K562 (cell line): ENCODE results near the gene CTCF. TPM values are rescaled to one million over a fixed set of nuclear protein-coding genes. Genes with fewer than 3 reads are reported as not detected.
A peak's percentile ranks its signal among the peaks of the same experiment; 100 is the strongest.

Source experiments
- ATF6 ChIP-seq: sonication (generic); formaldehyde crosslinking; IDR thresholded peaks from 2 replicates; pipeline ENCODE4 v1.4.0; 2020; ENCODE audit warnings: mild to moderate bottlenecking, missing genetic modification reagents
- CTCF ChIP-seq, 3 experiments: IDR thresholded peaks in 2 of 3; conservative IDR thresholded peaks in 1 of 3; 2 replicates each; pipeline ENCODE4 v1.5.1; 2011 to 2012; ENCODE audit warnings: low read length in 3 of 3, mild to moderate bottlenecking in 3 of 3, control low read depth in 2 of 3, improper control_type of control experiment in 1 of 3, inconsistent platforms in 1 of 3, low read depth in 1 of 3, mixed read lengths in 1 of 3, moderate library complexity in 1 of 3; ENCODE audit not compliant: insufficient read depth in 2 of 3
- HOMEZ ChIP-seq: fragments of 250-450 bp; sonication (Bioruptor Pico); IDR thresholded peaks from 2 replicates; pipeline ENCODE4 v1.4.0; 2020; ENCODE audit warnings: mild to moderate bottlenecking, moderate library complexity
- KDM4B ChIP-seq, 2 experiments: fragments of 450-650 bp in 1 of 2; sonication (generic) in 1 of 2; IDR thresholded peaks; 2 replicates each; pipeline ENCODE4 v1.6.1; 2016 to 2017; ENCODE audit warnings: borderline replicate concordance in 2 of 2, antibody characterized with exemption in 1 of 2, low read depth in 1 of 2, mild to moderate bottlenecking in 1 of 2
- RAD21 ChIP-seq, 2 experiments: fragments of 250-450 bp in 1 of 2; fragments of 450-650 bp in 1 of 2; sonication (Bioruptor Pico) in 1 of 2; formaldehyde crosslinking in 1 of 2; IDR thresholded peaks in 1 of 2; conservative IDR thresholded peaks in 1 of 2; 2 replicates each; pipeline versions ENCODE4 v1.4.0 to v1.8.0; 2020 to 2022; ENCODE audit warnings: mild to moderate bottlenecking in 2 of 2, moderate library complexity in 1 of 2
- SAFB ChIP-seq: fragments of 200-400 bp; formaldehyde crosslinking; IDR thresholded peaks from 2 replicates; pipeline ENCODE4 v1.6.1; 2017; ENCODE audit warnings: low read depth, low read length, borderline replicate concordance
- SIX5 ChIP-seq, 2 experiments: IDR thresholded peaks; 2 replicates each; pipeline ENCODE4 v1.6.1; 2011; ENCODE audit warnings: low read length in 2 of 2, borderline replicate concordance in 1 of 2, low read depth in 1 of 2, mild to moderate bottlenecking in 1 of 2, moderate library complexity in 1 of 2; ENCODE audit not compliant: insufficient read depth in 1 of 2
- SMC3 ChIP-seq: conservative IDR thresholded peaks from 2 replicates; pipeline ENCODE4 v1.6.1; 2011; ENCODE audit warnings: low read depth, low read length, improper control_type of control experiment; ENCODE audit not compliant: insufficient read depth
- ZNF609 ChIP-seq: sonication (generic); formaldehyde crosslinking; IDR thresholded peaks from 2 replicates; pipeline ENCODE4 v1.8.1; 2023; ENCODE audit warnings: missing genetic modification reagents, mild to moderate bottlenecking, borderline replicate concordance
- polyA plus RNA-seq, 8 experiments: library from polyadenylated mRNA; depleted of rRNA in 4 of 8; stranded (reverse) in 5 of 8; unstranded in 3 of 8; fragments of >200 nt; fragmentation: Nextera tagmentation in 2 of 8; fragmentation: Illumina TruSeq in 1 of 8; extraction: Ambion mirVana in 2 of 8; extraction: Trizol in 1 of 8; gene quantifications; 2 replicates each; pipeline versions ENCODE4 v1.2.1 to v1.2.3, GENCODE V29; 2011 to 2014; ENCODE audit warnings: inconsistent platforms in 1 of 8, missing spikeins in 1 of 8
- total RNA-seq, 7 experiments: library from RNA; depleted of rRNA in 6 of 7; stranded (reverse); fragments of >200 nt in 6 of 7; fragmentation: Illumina TruSeq in 2 of 7; extraction: Trizol in 2 of 7; gene quantifications; 2 replicates each; pipeline versions ENCODE4 v1.2.1 to v1.2.3, GENCODE V29; 2011 to 2021; ENCODE audit warnings: low replicate concordance in 1 of 7

Gene CTCF
- total and polyA plus RNA-seq, 9 of the 15 experiments (the other 6 are each of a cell fraction or from before 2014, with no cell fraction given), result 7.8 to 49.2 (median 33.9) TPM

GRCh38 chr16:67668495-67669157, 106.3 kb downstream of the CTCF start (continued):
- TF ChIP-seq ZNF609 (CRISPR knock-in tag) (no peak), SIX5 (IDR thresholded peaks at IDR 0.05; ENCODE audit: borderline replicate concordance in 1 of 2, insufficient read depth in 1 of 2, low read depth in 1 of 2, low read length in 2 of 2) (no peak), ATF6 (CRISPR knock-in tag) (no peak), RAD21 (CRISPR knock-in tag; conservative IDR thresholded peaks at IDR 0.05 in 1 of 2, IDR thresholded peaks at IDR 0.05 in 1 of 2) (peak in 1 of 2 experiments; percentile 10; a peak in 1 of 4 replicates), KDM4B (IDR thresholded peaks at IDR 0.05; ENCODE audit: borderline replicate concordance in 2 of 2, low read depth in 1 of 2) (no peak), SAFB (peak; percentile 25; the same call in 1 of the 2 replicates), SMC3 (0 out of 2 replicates have a peak, but pooled peaks have one; percentile 33), HOMEZ (CRISPR knock-in tag) (no peak), CTCF (IDR thresholded peaks at IDR 0.05 in 2 of 3, conservative IDR thresholded peaks at IDR 0.05 in 1 of 3; ENCODE audit: insufficient read depth in 2 of 3, low read depth in 1 of 3, low read length in 3 of 3) (peak in 2 of 3 experiments; percentile 47 to 66; a peak in 4 of 6 replicates)
- TF ChIP-seq, all 486 proteins: peak for 4
